Aorta (tissue), 5 donors: ENCODE results near the gene ERCC8. TPM values are rescaled to one million over a fixed set of nuclear protein-coding genes. Genes with fewer than 3 reads are reported as not detected.
A peak's percentile ranks its signal among the peaks of the same experiment; 100 is the strongest.

Source experiments
- ATAC-seq: fragments of 200-7000 bp; cut with Tn5 transposase; one replicate; pipeline ENCODE4 v1.9.1; 2022; ENCODE audit warnings: moderate library complexity; ENCODE audit not compliant: low FRiP score
- DNase-seq, 2 donors: peaks; one replicate each; pipeline ENCODE4 v3.0.0-alpha.2; 2020
- H3K27ac ChIP-seq, 2 donors: one replicate each; pipeline ENCODE4 v1.5.1; 2013; ENCODE audit warnings: low read length in 2 of 2, mild to moderate bottlenecking in 2 of 2, moderate library complexity in 2 of 2, control low read depth in 1 of 2, inconsistent platforms in 1 of 2, low read depth in 1 of 2
- H3K27me3 ChIP-seq, 2 donors: one replicate each; pipeline ENCODE4 v1.6.1; 2013; ENCODE audit warnings: control low read depth in 1 of 2, low read length in 1 of 2, mild to moderate bottlenecking in 1 of 2, moderate library complexity in 1 of 2; ENCODE audit not compliant: insufficient read depth in 2 of 2, control insufficient read depth in 1 of 2
- H3K36me3 ChIP-seq, 2 donors: one replicate each; pipeline ENCODE4 v1.6.1; 2013; ENCODE audit warnings: control low read depth in 1 of 2, low read length in 1 of 2, mild to moderate bottlenecking in 1 of 2; ENCODE audit not compliant: insufficient read depth in 2 of 2, control insufficient read depth in 1 of 2
- H3K4me1 ChIP-seq, 2 donors: one replicate each; pipeline ENCODE4 v1.6.1; 2013; ENCODE audit warnings: low read length in 2 of 2, control low read depth in 1 of 2, mild to moderate bottlenecking in 1 of 2, moderate library complexity in 1 of 2; ENCODE audit not compliant: insufficient read depth in 2 of 2, control insufficient read depth in 1 of 2
- H3K4me3 ChIP-seq, 2 donors: one replicate each; pipeline ENCODE4 v1.5.1; 2013; ENCODE audit warnings: low read length in 2 of 2, control low read depth in 1 of 2, mild to moderate bottlenecking in 1 of 2
- H3K9me3 ChIP-seq: one replicate; pipeline ENCODE4 v1.6.1; 2013; ENCODE audit warnings: mild to moderate bottlenecking, low read length; ENCODE audit not compliant: control insufficient read depth
- WGBS, 2 donors: extraction: QIAGEN DNeasy Blood & Tissue Kit; methylation state at CpG; one replicate each; pipeline ENCODE4 v1.1.7; 2013; 5-methylcytosine and 5-hydroxymethylcytosine counted together
- intact Hi-C, 2 donors: fragments of 100-400 bp; cut with DNase I; formaldehyde crosslinking; loops; one replicate each; pipeline versions ENCODE4 v1.14.2 to v1.15.0; 2022
- polyA plus RNA-seq, 2 donors: library from polyadenylated mRNA; stranded (reverse); fragments of 200-250 nt; gene quantifications; one replicate each; pipeline ENCODE4 v1.2.3, GENCODE V29; 2013
- total RNA-seq, 2 donors: library from RNA; stranded (reverse); fragmentation: NEBNext Ultra II Directional; extraction: Animal tissue kit (Norgen Biotek cat#: 25700); gene quantifications; one replicate each; pipeline ENCODE4 v1.2.1, GENCODE V29; 2021
- donor health status: healthy with polysubstance abuse.
- donor health status: Bipolar disorder and iron deficiency.
- donor health status: DM: no; HTN: no; CAD: no.
- donor health status: DM: no; HTN: no; CAD: no.
- donor health status: DM: yes; HTN: yes; CAD: no.

ERCC8 gene
- total and polyA plus RNA-seq, 4 donors: 6.8 to 10.4 (median 8.4) TPM

DNA sequence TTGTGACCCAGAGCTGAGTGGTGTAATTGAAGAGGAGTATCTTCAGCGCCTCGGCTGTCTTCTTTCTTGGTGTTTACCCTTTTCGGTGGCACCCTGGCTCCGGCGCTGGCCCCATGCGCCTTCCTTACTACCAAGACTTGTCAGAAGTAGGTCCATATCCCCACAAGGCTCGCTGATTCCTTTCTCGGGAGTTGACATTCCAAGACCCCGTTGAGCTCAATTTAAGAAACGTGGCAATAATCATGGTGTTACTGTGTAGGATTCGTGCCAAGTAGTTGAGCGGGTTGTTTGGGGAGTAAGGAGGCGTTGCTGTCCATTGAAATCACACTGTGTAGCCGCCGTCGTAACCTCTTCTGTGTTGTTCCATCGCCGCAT, 930 bp upstream of the ERCC8 start:
- Histone ChIP-seq H3K27me3 (no peaks in the 10 kb centered on the region), H3K36me3 (no peaks in the 10 kb centered on the region), H3K27ac (peak overlapping the region in 1 of 2 donors; percentile 50), H3K4me1 (peaks cover 0 to 2% of the 10 kb centered on the region in 2 donors), H3K4me3 (peak overlapping the region; percentile 61 to 74), H3K9me3 (no peaks in the 10 kb centered on the region)
- intact Hi-C loops: loop anchor here in 1 of 2 donors (5.0 to 10.0 kb wide), 2 partner anchors 387 to 709 kb away; partner anchors contain the start of gene ZSWIM6
- ATAC-seq (peak; percentile 71), DNase-seq (peak in 1 of 2 donors; percentile 81)
- WGBS, 2 donors: 1% methylated on average over 18 of the region's 18 CpGs

DNA sequence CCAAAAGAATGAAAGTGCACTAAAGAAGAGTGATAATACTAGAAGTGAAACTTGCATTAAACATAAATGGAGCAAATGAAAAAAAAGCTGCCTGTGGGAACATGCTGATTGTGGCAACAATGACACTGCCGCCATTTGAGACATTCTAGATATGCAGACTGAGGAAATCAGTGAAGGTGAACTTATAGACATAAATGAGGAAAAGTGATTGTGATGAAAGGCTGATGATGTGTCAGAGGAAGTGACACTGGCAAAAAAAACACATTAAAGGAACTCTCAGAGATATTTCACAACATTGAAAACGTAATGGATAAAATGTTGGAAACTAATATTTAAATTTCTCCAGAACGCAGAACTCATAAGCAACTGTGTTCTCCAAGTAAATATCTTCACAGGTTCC, 1.2 kb downstream of the ERCC8 start:
- Histone ChIP-seq H3K4me3 (no peak overlapping the region), H3K9me3 (no peaks in the 10 kb centered on the region), H3K36me3 (no peaks in the 10 kb centered on the region), H3K27me3 (no peaks in the 10 kb centered on the region), H3K27ac (no peak overlapping the region), H3K4me1 (peaks cover 0 to 2% of the 10 kb centered on the region in 2 donors)
- ATAC-seq (no peak), DNase-seq (no peak)
- 58 to 74% methylated on average over 3 of the region's 3 CpGs for WGBS, 2 donors
- intact Hi-C loops: loop anchor here in 1 of 2 donors (10.0 kb wide), 1 partner anchor 711 kb away; no protein-coding TSS in a partner anchor

DNA sequence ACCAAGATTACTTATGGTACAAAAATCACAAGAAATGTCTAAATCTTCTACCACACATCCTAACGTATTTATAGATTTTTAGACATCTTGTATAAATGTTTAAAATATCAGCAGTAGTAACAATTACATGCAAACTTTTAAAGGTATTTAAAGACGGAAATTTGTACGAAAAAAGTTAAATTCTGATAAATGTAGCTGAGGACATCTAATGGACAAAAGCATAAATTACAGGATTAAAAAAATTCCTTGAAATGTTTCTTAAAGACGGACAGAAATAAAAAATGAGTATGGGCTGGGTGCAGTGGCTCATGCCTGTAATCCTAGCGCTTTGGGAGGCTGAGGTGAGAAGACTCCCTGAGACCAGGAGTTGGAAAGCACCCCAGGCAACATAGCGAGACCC, 15.8 kb downstream of the ERCC8 start:
- no peaks in the 10 kb centered on the region for H3K36me3 ChIP-seq
- WGBS, 2 donors: 73 to 74% methylated on average over 6 of the region's 6 CpGs
- intact Hi-C loops: no loop called here
- no peak for ATAC-seq
- no peaks in the 10 kb centered on the region for H3K9me3 ChIP-seq
- H3K27me3 ChIP-seq: no peaks in the 10 kb centered on the region
- H3K27ac ChIP-seq: no peak overlapping the region
- H3K4me3 ChIP-seq: no peak overlapping the region
- no peaks in the 10 kb centered on the region for H3K4me1 ChIP-seq
- no peak for DNase-seq

DNA sequence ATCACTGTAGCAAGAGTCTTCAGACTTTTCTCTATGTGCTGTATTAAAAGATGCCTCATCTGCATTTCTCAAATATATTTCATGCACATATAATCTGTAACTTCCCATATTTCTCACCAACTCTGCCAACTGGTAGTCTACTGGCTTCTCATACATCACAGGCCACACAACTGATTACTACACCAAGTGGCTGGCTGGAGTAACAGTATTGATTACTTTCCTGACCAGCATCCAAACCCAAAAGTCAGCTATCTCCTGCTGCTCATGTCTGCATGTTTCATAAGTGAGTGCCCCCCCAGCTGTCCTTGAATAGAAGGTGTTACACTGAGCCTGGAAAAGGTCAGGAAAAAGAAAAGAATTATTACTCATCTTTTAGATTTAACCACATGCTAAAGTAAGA, 17.4 kb downstream of the ERCC8 start:
- no peaks in the 10 kb centered on the region for H3K27me3 ChIP-seq
- intact Hi-C loops: no loop called here
- H3K27ac ChIP-seq: no peak overlapping the region
- no peaks in the 10 kb centered on the region for H3K4me1 ChIP-seq
- no peaks in the 10 kb centered on the region for H3K36me3 ChIP-seq
- H3K9me3 ChIP-seq: no peaks in the 10 kb centered on the region
- no peak for DNase-seq
- no peak for ATAC-seq
- H3K4me3 ChIP-seq: no peak overlapping the region

DNA sequence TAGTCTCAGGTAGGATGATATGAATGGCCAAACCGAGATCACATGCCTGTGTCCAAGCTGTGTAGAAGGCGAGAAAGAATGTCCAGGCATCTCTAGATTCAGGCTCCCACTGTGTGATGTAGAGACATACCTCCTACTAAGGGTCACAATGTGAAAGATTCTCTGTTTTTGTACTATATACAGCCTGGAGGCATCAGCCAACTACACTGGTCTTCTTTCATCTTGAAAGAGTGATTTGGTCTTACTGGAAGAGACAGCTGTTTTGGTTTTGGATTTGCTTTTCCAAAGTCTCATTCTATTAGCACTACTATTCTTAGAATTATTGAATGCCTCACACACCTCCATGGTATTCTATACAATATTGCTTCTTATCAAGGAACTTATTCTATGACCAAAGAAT, 26.4 kb downstream of the ERCC8 start:
- Histone ChIP-seq H3K27ac (no peak overlapping the region), H3K4me3 (no peak overlapping the region), H3K36me3 (peaks cover 0 to 3% of the 10 kb centered on the region in 2 donors), H3K27me3 (no peaks in the 10 kb centered on the region), H3K4me1 (no peaks in the 10 kb centered on the region), H3K9me3 (no peaks in the 10 kb centered on the region)
- intact Hi-C loops: no loop called here
- ATAC-seq: no peak
- DNase-seq: no peak
- WGBS, 2 donors: 97 to 99% methylated on average over 2 of the region's 2 CpGs

DNA sequence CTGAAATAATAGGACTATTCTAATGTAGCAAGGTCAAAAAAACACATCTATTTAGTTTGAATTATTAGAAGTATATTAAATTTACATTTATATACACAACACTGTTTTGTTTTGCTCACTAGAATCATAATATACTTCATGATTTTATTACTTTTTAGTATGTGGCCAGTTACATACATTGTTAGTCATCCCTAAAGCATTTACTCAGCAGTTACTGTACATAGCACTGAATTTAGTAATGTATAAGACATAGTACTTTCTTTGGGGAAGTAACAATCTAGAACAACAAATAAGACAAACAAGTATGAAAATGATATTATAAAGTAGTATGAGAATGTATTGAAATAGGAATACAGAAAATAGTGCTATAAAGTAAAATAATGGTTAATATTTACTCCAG, 28.2 kb downstream of the ERCC8 start:
- DNase-seq (no peak), ATAC-seq (no peak)
- no peaks in the 10 kb centered on the region for H3K4me1 ChIP-seq
- H3K4me3 ChIP-seq: no peak overlapping the region
- H3K27ac ChIP-seq: no peak overlapping the region
- intact Hi-C loops: no loop called here
- H3K36me3 ChIP-seq: peaks cover 0 to 3% of the 10 kb centered on the region in 2 donors
- no peaks in the 10 kb centered on the region for H3K27me3 ChIP-seq
- no peaks in the 10 kb centered on the region for H3K9me3 ChIP-seq

DNA sequence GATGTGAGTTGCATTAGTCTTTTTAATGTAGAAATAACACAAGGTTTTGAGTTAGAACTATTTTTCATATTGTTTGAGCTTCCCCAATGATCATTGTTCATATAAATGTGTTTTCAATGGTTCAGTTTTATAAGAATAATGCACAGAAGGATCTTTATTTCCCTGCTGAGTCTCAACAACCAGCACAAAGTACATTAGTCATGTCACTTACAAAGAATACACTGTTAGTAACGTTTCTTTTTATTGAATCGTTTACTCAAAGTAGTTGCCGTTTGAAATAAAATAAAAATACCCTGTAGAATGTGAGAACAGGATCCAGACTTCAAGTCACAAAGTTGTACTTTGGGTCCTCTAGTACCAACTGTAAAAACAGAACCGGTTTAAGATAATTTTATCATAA, 41.5 kb downstream of the ERCC8 start:
- Histone ChIP-seq H3K27me3 (no peaks in the 10 kb centered on the region), H3K4me3 (no peak overlapping the region), H3K27ac (no peak overlapping the region), H3K9me3 (no peaks in the 10 kb centered on the region), H3K36me3 (no peaks in the 10 kb centered on the region), H3K4me1 (no peaks in the 10 kb centered on the region)
- 25 to 34% methylated on average over 4 of the region's 4 CpGs for WGBS, 2 donors
- intact Hi-C loops: no loop called here
- ATAC-seq (no peak), DNase-seq (no peak)

DNA sequence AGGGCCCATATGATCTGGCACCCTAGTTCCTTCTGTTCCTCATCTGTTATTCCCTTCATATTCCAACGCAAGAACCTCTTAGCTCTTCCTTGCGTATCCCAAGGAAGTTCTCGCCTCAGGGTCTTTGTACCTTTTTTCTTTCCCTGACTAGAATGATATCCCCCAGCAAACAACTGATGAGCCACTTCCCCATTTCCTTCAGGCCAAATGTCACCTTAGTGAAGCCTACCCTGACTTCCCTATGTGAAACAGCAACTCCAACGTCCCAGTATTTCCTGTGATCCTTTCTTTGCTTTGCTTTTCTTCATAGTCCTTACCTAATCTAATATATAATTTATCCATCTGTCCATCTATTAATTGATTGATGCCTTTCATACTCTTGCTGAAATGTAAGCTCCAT, 47.9 kb downstream of the ERCC8 start:
- Histone ChIP-seq H3K27me3 (no peaks in the 10 kb centered on the region), H3K36me3 (no peaks in the 10 kb centered on the region), H3K4me3 (no peak overlapping the region), H3K27ac (no peak overlapping the region), H3K9me3 (no peaks in the 10 kb centered on the region), H3K4me1 (no peaks in the 10 kb centered on the region)
- no peak for ATAC-seq
- WGBS, 2 donors: 92 to 95% methylated on average over 4 of the region's 4 CpGs
- intact Hi-C loops: no loop called here
- no peak for DNase-seq

DNA sequence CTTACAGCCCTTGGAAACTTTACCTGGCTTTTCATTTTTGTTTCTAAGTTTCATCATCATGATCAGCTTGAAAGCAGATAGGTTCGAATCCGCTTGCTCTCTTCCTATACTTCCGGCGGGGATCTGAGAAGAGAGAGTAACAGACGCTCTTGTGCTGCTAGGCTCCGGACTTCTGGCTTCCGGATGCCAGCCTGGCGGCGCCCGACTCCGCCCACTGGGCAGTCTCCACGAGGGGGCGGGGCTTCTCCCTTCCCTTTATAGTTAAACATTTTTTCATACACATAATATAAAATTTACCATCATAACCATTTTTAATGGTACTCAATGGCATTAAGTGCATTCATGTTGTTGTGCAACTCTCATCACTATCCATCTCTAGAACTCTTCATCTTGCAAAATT, 51.3 kb downstream of the ERCC8 start:
- H3K9me3 ChIP-seq: no peaks in the 10 kb centered on the region
- H3K36me3 ChIP-seq: no peaks in the 10 kb centered on the region
- H3K4me1 ChIP-seq: no peaks in the 10 kb centered on the region
- 96 to 97% methylated on average over 13 of the region's 13 CpGs for WGBS, 2 donors
- intact Hi-C loops: no loop called here
- ATAC-seq (no peak), DNase-seq (no peak)
- no peak overlapping the region for H3K27ac ChIP-seq
- H3K4me3 ChIP-seq: no peak overlapping the region
- H3K27me3 ChIP-seq: no peaks in the 10 kb centered on the region
